H1 (cell line): Measurements from ENCODE around the gene DMXL1. TPM values are rescaled to one million over a fixed set of nuclear protein-coding genes. Genes with fewer than 3 reads are reported as not detected.

ENCODE experiments used
- BACH1 ChIP-seq: IDR thresholded peaks from 2 replicates; pipeline ENCODE4 v1.6.1; 2012; ENCODE audit warnings: low read length, improper control_type of control experiment
- JUN ChIP-seq: IDR thresholded peaks from 2 replicates; pipeline ENCODE4 v1.6.1; 2011; ENCODE audit warnings: low read depth, mild to moderate bottlenecking, improper control_type of control experiment, low read length
- PHF8 ChIP-seq: fragments of 200-600 bp; sonication (generic); conservative IDR thresholded peaks from 2 replicates; pipeline ENCODE4 v1.7.1; 2012; ENCODE audit warnings: low read depth, mild to moderate bottlenecking, inconsistent platforms, low read length, moderate library complexity
- POLR2AphosphoS5 ChIP-seq: IDR thresholded peaks from 2 replicates; pipeline ENCODE4 v1.6.1; 2011; ENCODE audit warnings: low read depth, low read length
- SRF ChIP-seq: IDR thresholded peaks from 2 replicates; pipeline ENCODE4 v1.6.1; 2011; ENCODE audit warnings: mild to moderate bottlenecking, low read depth, low read length, moderate library complexity
- polyA plus RNA-seq, 7 experiments: library from polyadenylated mRNA; depleted of rRNA in 3 of 7; stranded (reverse) in 5 of 7; unstranded in 2 of 7; fragments of >200 nt in 5 of 7; fragments of 200-250 nt in 2 of 7; gene quantifications; 1 replicate in 5 of 7; 2 replicates in 1 of 7; 4 replicates in 1 of 7; pipeline versions ENCODE4 v1.2.1 to v1.2.3, GENCODE V29; 2011 to 2013; ENCODE audit warnings: missing spikeins in 2 of 7, mixed read lengths in 2 of 7
- total RNA-seq: library from RNA; stranded (reverse); fragmentation: NEBNext Ultra II Directional; extraction: Animal tissue kit (Norgen Biotek cat#: 25700); gene quantifications from 2 replicates; pipeline ENCODE4 v1.2.1, GENCODE V29; 2021

The DMXL1 gene
- total and polyA plus RNA-seq, 2 of the 8 experiments (the other 6 are each of a cell fraction or from before 2014, with no cell fraction given): 10.1 to 43.9 TPM

DNA sequence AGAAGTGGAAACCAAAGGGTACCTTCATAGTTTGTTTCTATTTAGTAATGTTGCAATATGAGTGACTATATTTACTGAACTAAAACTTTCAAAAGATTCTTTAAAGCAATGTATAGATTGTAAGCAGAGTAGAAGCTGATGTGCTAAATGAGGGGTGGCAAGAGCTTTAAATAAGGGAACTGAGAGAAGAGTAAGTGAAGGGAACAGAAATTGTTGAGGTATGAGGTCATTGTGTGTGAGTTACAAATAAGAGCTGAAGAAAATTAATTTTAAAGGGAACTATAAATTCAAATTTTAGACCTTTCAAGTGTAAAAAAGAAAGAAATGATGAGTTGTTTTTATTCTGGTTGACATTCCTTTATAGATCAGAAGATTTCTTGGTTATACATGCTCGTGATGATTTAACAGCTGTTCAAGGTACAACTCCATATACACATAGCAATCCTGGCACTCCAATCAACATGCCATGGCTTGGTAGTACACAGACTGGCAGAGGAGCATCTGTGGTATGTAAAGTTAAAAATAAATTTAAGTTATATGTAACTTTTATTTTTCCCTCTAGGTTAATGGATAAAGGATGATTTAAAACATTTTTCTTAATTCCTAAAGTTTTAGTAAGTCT, 149.8 kb downstream of the DMXL1 start (continued):
- no peak for TF ChIP-seq SRF
- no peak for TF ChIP-seq BACH1
- no peak for TF ChIP-seq PHF8
- TF ChIP-seq POLR2AphosphoS5: no peak
- no peak for TF ChIP-seq JUN
